Measurements from ENCODE around the gene TASP1. TPM values are rescaled to one million over a fixed set of nuclear protein-coding genes. Genes with fewer than 3 reads are reported as not detected.
"Not testable (repeated sequence)": the region's sequence is repeated elsewhere in the genome, so short reads cannot be mapped to it uniquely, and the experiment has no call there.

Gene TASP1
- total RNA-seq, 4 donors from 2014 or later = 6.6 to 21.5 (median 9.8) TPM

DNA sequence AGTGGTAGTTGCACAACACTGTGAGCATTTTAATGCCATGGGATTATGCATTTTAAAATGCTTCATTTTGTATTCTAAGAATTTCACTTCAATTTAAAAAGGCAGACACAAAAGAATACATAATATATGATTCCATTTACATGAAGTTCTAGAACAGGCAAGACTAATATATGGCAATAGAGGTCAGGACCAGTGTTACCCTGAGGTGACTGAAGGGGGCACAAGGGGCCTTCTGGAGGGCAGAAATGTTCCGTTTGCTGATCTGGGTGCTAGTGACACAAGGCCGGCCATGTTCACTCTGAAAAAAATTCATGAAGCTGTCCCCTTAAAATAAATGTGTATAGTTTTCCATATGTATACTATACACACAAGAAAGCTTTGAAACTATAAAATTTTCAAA, 28.5 kb downstream of the TASP1 start:
- H3K27me3 ChIP-seq = no peaks in the 10 kb centered on the region
- no peak overlapping the region for H3K27ac ChIP-seq
- H3K36me3 ChIP-seq = no peaks in the 10 kb centered on the region
- no peaks in the 10 kb centered on the region for H3K9me3 ChIP-seq
- no peaks in the 10 kb centered on the region for H3K4me1 ChIP-seq
- no peak overlapping the region for H3K4me3 ChIP-seq
- no peak for DNase-seq
- TF ChIP-seq POLR2A (IDR thresholded peaks at IDR 0.05) = no peak
- TF ChIP-seq, protein P1, sequence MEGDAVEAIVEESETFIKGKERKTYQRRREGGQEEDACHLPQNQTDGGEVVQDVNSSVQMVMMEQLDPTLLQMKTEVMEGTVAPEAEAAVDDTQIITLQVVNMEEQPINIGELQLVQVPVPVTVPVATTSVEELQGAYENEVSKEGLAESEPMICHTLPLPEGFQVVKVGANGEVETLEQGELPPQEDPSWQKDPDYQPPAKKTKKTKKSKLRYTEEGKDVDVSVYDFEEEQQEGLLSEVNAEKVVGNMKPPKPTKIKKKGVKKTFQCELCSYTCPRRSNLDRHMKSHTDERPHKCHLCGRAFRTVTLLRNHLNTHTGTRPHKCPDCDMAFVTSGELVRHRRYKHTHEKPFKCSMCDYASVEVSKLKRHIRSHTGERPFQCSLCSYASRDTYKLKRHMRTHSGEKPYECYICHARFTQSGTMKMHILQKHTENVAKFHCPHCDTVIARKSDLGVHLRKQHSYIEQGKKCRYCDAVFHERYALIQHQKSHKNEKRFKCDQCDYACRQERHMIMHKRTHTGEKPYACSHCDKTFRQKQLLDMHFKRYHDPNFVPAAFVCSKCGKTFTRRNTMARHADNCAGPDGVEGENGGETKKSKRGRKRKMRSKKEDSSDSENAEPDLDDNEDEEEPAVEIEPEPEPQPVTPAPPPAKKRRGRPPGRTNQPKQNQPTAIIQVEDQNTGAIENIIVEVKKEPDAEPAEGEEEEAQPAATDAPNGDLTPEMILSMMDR (IDR thresholded peaks at IDR 0.05) = peak in 2 of 6 experiments; percentile 18 to 31

DNA sequence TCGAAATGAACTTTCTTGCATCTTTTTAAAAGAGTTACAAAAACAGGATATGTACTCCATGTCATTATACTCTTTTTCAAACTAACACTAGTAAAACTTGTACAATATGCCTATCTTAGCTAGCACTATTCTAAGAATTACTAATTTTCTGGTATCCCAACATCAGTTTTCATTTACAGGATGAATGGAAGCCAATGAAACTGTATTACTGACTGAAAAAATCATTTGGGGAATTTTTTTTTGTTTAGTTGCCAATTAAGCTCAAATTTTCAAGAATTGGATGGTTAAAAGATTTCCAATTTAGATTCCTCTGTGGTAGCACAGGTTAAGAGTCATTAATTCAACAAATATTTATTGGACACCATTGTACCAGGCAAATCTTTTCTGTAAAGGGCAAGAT, 30.7 kb downstream of the TASP1 start:
- TF ChIP-seq, protein P1 (IDR thresholded peaks at IDR 0.05) = no peak
- no peak for TF ChIP-seq POLR2A (IDR thresholded peaks at IDR 0.05)
- Histone ChIP-seq H3K9me3 (no peaks in the 10 kb centered on the region), H3K4me3 (no peak overlapping the region), H3K27ac (no peak overlapping the region), H3K36me3 (peaks cover 0 to 3% (median 0%) of the 10 kb centered on the region in 3 donors), H3K4me1 (no peaks in the 10 kb centered on the region), H3K27me3 (no peaks in the 10 kb centered on the region)
- no peak for DNase-seq

DNA sequence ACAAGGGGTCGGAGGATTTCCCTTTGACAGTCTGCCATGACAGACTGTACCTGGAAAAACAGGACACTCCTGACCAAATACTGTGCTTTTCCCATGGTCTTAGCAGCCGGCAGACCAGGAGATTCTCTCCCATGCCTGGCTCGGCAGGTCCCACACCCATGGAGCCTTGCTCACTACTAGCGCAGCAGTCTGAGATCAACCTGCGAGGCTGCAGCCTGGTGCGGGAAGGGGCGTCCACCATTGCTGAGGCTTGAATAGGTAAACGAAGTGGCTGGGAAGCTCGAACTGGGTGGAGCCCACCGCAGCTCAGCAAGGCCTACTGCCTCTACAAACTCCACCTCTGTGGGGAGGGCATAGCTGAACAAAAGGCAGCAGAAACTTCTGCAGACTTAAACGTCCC, 45.3 kb downstream of the TASP1 start:
- H3K4me3 ChIP-seq, H3K27me3 ChIP-seq: not testable (repeated sequence)

DNA sequence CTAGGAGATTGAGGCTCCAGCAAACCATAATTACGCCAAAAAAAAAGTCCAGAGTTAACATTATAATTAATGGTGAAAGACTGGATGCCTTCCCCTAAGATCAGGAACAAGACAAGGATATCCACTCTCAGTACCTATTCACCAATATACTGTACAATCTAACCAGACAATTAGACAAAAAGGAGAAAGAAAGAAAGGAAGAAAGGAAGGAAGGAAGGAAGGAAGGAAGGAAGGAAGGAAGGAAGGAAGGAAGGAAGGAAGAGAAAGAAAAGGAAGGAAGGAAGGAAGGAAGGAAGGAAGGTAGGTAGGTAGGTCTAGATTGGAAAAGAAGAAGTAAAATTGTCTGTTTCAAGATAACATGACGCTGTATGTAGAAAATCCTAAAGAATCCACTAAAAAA, 50.7 kb downstream of the TASP1 start:
- no peak for DNase-seq
- no peak for TF ChIP-seq POLR2A (IDR thresholded peaks at IDR 0.05)
- TF ChIP-seq, protein P1 (IDR thresholded peaks at IDR 0.05) = no peak
- H3K4me3 ChIP-seq = no peak overlapping the region

More for the DNA sequence above, 45.3 kb downstream of the TASP1 start:
- DNase-seq, H3K4me1 ChIP-seq, H3K9me3 ChIP-seq, H3K36me3 ChIP-seq, H3K27ac ChIP-seq: not testable (repeated sequence)

DNA sequence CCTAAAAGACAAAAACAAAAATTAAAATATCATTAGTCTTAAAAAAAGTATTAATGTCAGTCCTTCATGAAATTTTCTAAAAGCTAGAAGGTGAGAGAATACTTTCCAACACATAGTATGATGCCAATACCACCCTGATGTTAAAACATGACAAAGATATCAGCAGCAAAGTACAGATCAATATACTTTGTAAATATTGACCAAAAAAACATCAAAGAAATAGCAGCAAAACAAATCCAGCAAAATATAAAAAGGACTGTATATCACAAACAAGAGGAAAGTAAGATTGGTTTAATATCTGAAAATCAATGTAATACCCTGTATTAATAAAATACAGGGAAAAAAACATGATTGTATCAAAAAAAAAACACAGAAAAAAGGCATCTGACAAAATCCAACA, 51.4 kb downstream of the TASP1 start:
- TF ChIP-seq, protein P1 (IDR thresholded peaks at IDR 0.05) = no peak
- TF ChIP-seq POLR2A (IDR thresholded peaks at IDR 0.05) = no peak
- Histone ChIP-seq H3K4me1 (no peaks in the 10 kb centered on the region), H3K9me3 (no peaks in the 10 kb centered on the region), H3K27ac (no peak overlapping the region), H3K36me3 (peaks cover 0 to 12% (median 0%) of the 10 kb centered on the region in 3 donors), H3K27me3 (no peaks in the 10 kb centered on the region), H3K4me3 (no peak overlapping the region)
- DNase-seq = no peak

More for the DNA sequence above, 50.7 kb downstream of the TASP1 start:
- Histone ChIP-seq H3K27ac (no peak overlapping the region), H3K36me3 (peaks cover 0 to 12% (median 0%) of the 10 kb centered on the region in 3 donors), H3K27me3 (no peaks in the 10 kb centered on the region), H3K4me1 (no peaks in the 10 kb centered on the region), H3K9me3 (no peaks in the 10 kb centered on the region)

DNA sequence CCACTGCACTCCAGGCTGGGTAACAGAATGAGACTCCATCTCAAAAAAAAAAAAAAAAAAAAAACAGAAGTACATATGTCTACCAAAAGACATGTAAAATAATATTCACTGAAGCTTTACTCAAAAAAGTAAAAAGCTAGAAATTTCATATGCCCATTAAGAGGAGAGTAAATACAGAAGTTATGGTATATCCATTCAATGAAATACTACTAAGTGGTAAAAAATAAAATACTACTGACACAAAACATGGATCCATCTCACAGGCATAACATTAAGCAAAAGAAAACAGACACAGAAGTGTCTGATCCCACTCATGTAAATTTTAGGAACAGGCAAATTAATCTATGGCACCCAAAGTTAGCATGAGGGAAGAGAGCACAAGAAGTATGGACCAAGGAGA, 52.6 kb downstream of the TASP1 start:
- TF ChIP-seq, protein P1 (IDR thresholded peaks at IDR 0.05) = no peak
- TF ChIP-seq POLR2A (IDR thresholded peaks at IDR 0.05) = no peak
- Histone ChIP-seq H3K27ac (no peak overlapping the region), H3K27me3 (no peaks in the 10 kb centered on the region), H3K9me3 (no peaks in the 10 kb centered on the region), H3K36me3 (peaks cover 0 to 12% (median 0%) of the 10 kb centered on the region in 3 donors), H3K4me1 (no peaks in the 10 kb centered on the region), H3K4me3 (no peak overlapping the region)
- no peak for DNase-seq

Measured in Peyer's patch (tissue), 4 donors.